ENCODE data around the gene MACC1. TPM values are rescaled to one million over a fixed set of nuclear protein-coding genes. Genes with fewer than 3 reads are reported as not detected.
A peak's percentile ranks its signal among the peaks of the same experiment; 100 is the strongest.

The MACC1 gene
- total and polyA plus RNA-seq, 2 of the 13 experiments (the other 11 are each of a cell fraction or from before 2014, with no cell fraction given): 0.04 TPM; not detected in 1

DNA sequence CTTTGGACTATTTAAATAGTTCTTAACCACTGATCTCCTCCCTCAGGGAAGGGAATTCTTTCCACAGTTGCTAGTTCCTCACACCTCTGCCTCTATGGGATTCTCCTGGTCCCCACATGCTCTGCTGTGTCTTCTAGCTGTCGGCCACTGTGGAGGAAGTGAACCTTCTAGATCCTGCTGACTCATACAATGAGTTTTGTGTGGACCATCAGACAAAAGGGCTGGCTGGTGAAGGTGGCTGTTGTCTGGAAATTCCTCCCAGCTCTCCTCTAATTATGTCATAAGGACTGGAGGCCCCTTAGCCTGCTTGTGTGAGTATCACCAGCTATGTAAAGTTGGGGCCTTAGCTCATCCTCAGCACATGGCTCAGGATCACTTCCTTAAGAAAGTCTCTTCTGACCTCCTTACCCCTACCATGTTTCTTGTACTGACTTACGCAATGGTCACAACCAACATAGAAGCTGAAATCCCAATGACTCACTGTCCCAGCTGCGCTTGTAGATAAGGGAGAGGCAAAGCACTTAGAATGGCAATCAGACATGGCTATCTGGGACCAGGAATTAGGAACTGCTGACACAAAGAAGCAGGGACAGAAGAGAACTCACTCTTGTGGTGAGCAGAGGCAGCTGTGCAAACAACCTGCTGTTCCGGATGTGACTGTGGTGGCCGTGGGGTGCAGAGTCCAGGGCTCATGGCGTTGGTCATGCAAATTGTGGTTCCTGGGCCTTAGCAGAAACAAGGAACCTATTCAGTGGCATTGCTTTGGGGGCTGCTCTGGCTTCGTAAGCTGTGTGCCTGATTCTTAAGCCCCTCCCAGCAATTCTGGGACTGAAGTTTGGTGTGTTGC, 2.5 kb upstream of the MACC1 start (continued):
- TF ChIP-seq, protein P1, sequence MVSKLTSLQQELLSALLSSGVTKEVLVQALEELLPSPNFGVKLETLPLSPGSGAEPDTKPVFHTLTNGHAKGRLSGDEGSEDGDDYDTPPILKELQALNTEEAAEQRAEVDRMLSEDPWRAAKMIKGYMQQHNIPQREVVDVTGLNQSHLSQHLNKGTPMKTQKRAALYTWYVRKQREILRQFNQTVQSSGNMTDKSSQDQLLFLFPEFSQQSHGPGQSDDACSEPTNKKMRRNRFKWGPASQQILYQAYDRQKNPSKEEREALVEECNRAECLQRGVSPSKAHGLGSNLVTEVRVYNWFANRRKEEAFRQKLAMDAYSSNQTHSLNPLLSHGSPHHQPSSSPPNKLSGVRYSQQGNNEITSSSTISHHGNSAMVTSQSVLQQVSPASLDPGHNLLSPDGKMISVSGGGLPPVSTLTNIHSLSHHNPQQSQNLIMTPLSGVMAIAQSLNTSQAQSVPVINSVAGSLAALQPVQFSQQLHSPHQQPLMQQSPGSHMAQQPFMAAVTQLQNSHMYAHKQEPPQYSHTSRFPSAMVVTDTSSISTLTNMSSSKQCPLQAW (CRISPR knock-in tag; IDR thresholded peaks at IDR 0.05): peak; percentile 91
- TF ChIP-seq KMT2B (CRISPR knock-in tag; IDR thresholded peaks at IDR 0.05) (no peak), ZNF660 (CRISPR knock-in tag; IDR thresholded peaks at IDR 0.05; ENCODE audit: borderline replicate concordance, low read depth) (no peak), TGIF2 (CRISPR knock-in tag; IDR thresholded peaks at IDR 0.05) (peak; percentile 74), ZNF724P (CRISPR knock-in tag; IDR thresholded peaks at IDR 0.05; ENCODE audit: borderline replicate concordance) (0 out of 2 replicates have a peak, but pooled peaks have one; percentile 34), KLF6 (CRISPR knock-in tag; IDR thresholded peaks at IDR 0.05) (no peak), ZNF546 (CRISPR knock-in tag; conservative IDR thresholded peaks at IDR 0.05) (0 out of 2 replicates have a peak, but pooled peaks have one; percentile 59), ZNF788 (CRISPR knock-in tag; IDR thresholded peaks at IDR 0.05; ENCODE audit: borderline replicate concordance) (peak; percentile 96; the same call in 1 of the 2 replicates), SCMH1 (CRISPR knock-in tag; IDR thresholded peaks at IDR 0.05; ENCODE audit: borderline replicate concordance) (no peak), PLRG1 (conservative IDR thresholded peaks at IDR 0.05) (no peak), SRF (IDR thresholded peaks at IDR 0.05; ENCODE audit: low read depth, low read length) (no peak), FOXM1 (CRISPR knock-in tag; IDR thresholded peaks at IDR 0.05) (no peak), NFE2 (CRISPR knock-in tag; IDR thresholded peaks at IDR 0.05) (0 out of 2 replicates have a peak, but pooled peaks have one; percentile 34)
- TF ChIP-seq, protein P2, sequence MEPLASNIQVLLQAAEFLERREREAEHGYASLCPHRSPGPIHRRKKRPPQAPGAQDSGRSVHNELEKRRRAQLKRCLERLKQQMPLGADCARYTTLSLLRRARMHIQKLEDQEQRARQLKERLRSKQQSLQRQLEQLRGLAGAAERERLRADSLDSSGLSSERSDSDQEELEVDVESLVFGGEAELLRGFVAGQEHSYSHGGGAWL (CRISPR knock-in tag; IDR thresholded peaks at IDR 0.05): no peak
- TF ChIP-seq, protein P3, sequence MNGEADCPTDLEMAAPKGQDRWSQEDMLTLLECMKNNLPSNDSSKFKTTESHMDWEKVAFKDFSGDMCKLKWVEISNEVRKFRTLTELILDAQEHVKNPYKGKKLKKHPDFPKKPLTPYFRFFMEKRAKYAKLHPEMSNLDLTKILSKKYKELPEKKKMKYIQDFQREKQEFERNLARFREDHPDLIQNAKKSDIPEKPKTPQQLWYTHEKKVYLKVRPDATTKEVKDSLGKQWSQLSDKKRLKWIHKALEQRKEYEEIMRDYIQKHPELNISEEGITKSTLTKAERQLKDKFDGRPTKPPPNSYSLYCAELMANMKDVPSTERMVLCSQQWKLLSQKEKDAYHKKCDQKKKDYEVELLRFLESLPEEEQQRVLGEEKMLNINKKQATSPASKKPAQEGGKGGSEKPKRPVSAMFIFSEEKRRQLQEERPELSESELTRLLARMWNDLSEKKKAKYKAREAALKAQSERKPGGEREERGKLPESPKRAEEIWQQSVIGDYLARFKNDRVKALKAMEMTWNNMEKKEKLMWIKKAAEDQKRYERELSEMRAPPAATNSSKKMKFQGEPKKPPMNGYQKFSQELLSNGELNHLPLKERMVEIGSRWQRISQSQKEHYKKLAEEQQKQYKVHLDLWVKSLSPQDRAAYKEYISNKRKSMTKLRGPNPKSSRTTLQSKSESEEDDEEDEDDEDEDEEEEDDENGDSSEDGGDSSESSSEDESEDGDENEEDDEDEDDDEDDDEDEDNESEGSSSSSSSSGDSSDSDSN (CRISPR knock-in tag; IDR thresholded peaks at IDR 0.05): no peak
- TF ChIP-seq, protein P4, sequence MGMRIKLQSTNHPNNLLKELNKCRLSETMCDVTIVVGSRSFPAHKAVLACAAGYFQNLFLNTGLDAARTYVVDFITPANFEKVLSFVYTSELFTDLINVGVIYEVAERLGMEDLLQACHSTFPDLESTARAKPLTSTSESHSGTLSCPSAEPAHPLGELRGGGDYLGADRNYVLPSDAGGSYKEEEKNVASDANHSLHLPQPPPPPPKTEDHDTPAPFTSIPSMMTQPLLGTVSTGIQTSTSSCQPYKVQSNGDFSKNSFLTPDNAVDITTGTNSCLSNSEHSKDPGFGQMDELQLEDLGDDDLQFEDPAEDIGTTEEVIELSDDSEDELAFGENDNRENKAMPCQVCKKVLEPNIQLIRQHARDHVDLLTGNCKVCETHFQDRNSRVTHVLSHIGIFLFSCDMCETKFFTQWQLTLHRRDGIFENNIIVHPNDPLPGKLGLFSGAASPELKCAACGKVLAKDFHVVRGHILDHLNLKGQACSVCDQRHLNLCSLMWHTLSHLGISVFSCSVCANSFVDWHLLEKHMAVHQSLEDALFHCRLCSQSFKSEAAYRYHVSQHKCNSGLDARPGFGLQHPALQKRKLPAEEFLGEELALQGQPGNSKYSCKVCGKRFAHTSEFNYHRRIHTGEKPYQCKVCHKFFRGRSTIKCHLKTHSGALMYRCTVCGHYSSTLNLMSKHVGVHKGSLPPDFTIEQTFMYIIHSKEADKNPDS (CRISPR knock-in tag; IDR thresholded peaks at IDR 0.05): peak; percentile 67; the same call in 1 of the 2 replicates
- TF ChIP-seq, protein P5, sequence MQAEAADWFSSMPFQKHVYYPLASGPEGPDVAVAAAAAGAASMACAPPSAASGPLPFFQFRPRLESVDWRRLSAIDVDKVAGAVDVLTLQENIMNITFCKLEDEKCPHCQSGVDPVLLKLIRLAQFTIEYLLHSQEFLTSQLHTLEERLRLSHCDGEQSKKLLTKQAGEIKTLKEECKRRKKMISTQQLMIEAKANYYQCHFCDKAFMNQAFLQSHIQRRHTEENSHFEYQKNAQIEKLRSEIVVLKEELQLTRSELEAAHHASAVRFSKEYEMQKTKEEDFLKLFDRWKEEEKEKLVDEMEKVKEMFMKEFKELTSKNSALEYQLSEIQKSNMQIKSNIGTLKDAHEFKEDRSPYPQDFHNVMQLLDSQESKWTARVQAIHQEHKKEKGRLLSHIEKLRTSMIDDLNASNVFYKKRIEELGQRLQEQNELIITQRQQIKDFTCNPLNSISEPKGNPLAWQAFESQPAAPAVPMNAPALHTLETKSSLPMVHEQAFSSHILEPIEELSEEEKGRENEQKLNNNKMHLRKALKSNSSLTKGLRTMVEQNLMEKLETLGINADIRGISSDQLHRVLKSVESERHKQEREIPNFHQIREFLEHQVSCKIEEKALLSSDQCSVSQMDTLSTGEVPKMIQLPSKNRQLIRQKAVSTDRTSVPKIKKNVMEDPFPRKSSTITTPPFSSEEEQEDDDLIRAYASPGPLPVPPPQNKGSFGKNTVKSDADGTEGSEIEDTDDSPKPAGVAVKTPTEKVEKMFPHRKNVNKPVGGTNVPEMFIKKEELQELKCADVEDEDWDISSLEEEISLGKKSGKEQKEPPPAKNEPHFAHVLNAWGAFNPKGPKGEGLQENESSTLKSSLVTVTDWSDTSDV (CRISPR knock-in tag; IDR thresholded peaks at IDR 0.05): no peak
- TF ChIP-seq, protein P6, sequence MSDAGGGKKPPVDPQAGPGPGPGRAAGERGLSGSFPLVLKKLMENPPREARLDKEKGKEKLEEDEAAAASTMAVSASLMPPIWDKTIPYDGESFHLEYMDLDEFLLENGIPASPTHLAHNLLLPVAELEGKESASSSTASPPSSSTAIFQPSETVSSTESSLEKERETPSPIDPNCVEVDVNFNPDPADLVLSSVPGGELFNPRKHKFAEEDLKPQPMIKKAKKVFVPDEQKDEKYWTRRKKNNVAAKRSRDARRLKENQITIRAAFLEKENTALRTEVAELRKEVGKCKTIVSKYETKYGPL (CRISPR knock-in tag; IDR thresholded peaks at IDR 0.05): peak; percentile 58; the same call in 1 of the 2 replicates
